Right cardiac atrium (tissue), 5 donors: Measurements from ENCODE around the gene CENPP. TPM values are rescaled to one million over a fixed set of nuclear protein-coding genes. Genes with fewer than 3 reads are reported as not detected.

ENCODE experiments used
- ATAC-seq, 2 donors: fragments of 200-7000 bp; cut with Tn5 transposase; one replicate each; pipeline versions ENCODE4 v1.8.0 to v1.9.1; 2020; ENCODE audit warnings: moderate library complexity in 2 of 2, mild to moderate bottlenecking in 1 of 2
- DNase-seq, 3 donors: peaks; one replicate each; pipeline ENCODE4 v3.0.0-alpha.2; 2020
- H3K27ac ChIP-seq: one replicate; pipeline ENCODE4 v1.5.1; 2013; ENCODE audit warnings: mild to moderate bottlenecking, low read length, control low read depth, moderate library complexity
- H3K27me3 ChIP-seq: one replicate; pipeline ENCODE4 v1.6.1; 2013; ENCODE audit not compliant: control insufficient read depth, insufficient read depth
- H3K4me1 ChIP-seq: one replicate; pipeline ENCODE4 v1.6.1; 2013; ENCODE audit warnings: low read length; ENCODE audit not compliant: control insufficient read depth, insufficient read depth
- H3K4me3 ChIP-seq: one replicate; pipeline ENCODE4 v1.5.1; 2013; ENCODE audit warnings: low read length, control low read depth
- H3K9me3 ChIP-seq: one replicate; pipeline ENCODE4 v1.6.1; 2013; ENCODE audit warnings: low read length; ENCODE audit not compliant: control insufficient read depth
- WGBS: extraction: QIAGEN DNeasy Blood & Tissue Kit; methylation state at CpG from one replicate; pipeline ENCODE4 v1.1.7; 2013; 5-methylcytosine and 5-hydroxymethylcytosine counted together
- intact Hi-C, 4 donors: fragments of 100-400 bp; cut with DNase I; formaldehyde crosslinking; loops; one replicate each; pipeline versions ENCODE4 v1.11.0 to v1.14.0; 2022 to 2023
- polyA plus RNA-seq: library from polyadenylated mRNA; stranded (reverse); fragments of 200-250 nt; gene quantifications from one replicate; pipeline ENCODE4 v1.2.3, GENCODE V29; 2013
- total RNA-seq, 4 donors: library from RNA; stranded (reverse); fragmentation: NEBNext Ultra II Directional; extraction: Animal tissue kit (Norgen Biotek cat#: 25700); gene quantifications; one replicate each; pipeline ENCODE4 v1.2.1, GENCODE V29; 2021
- donor health status: healthy with polysubstance abuse.
- donor health status: DM: no; HTN: yes; CAD: no.
- donor health status: DM: no; HTN: no; CAD: no.
- donor health status: DM: no; HTN: yes; CAD: no; lungs with severe emphysema.
- donor health status: DM: yes; HTN: yes; CAD: no.

The CENPP gene
- total and polyA plus RNA-seq, 5 donors, result 2.0 to 4.0 (median 2.8) TPM

- H3K9me3 ChIP-seq, result no peaks in the 10 kb centered on the region
- H3K27me3 ChIP-seq, result no peaks in the 10 kb centered on the region
- peak; percentile 84 to 86 for ATAC-seq
- intact Hi-C loops, result loop anchor here (5.0 to 10.0 kb wide), 4 partner anchors 290 to 500 kb away; partner anchors contain the start of genes CENPP (in 1 of the 4) and NOL8 (in 1 of the 4)
- peak; percentile 78 to 93 (median 92) for DNase-seq
- no peaks in the 10 kb centered on the region for H3K4me1 ChIP-seq
- no peak overlapping the region for H3K27ac ChIP-seq
- no peak overlapping the region for H3K4me3 ChIP-seq
- 62% methylated on average over 35 of the region's 35 CpGs for WGBS
Observed at GRCh38 chr9:92634712-92635605, 309.2 kb downstream of the CENPP start.

GRCh38 chr9:92635760-92636159, 310.0 kb downstream of the CENPP start:
- no peak overlapping the region for H3K4me3 ChIP-seq
- no peaks in the 10 kb centered on the region for H3K4me1 ChIP-seq
- 94% methylated on average over 4 of the region's 4 CpGs for WGBS
- H3K9me3 ChIP-seq, result no peaks in the 10 kb centered on the region
- ATAC-seq (no peak), DNase-seq (no peak)
- H3K27ac ChIP-seq, result no peak overlapping the region
- intact Hi-C loops, result loop anchor here (5.0 to 10.0 kb wide), 4 partner anchors 291 to 501 kb away; partner anchors contain the start of genes CENPP (in 1 of the 4) and NOL8 (in 1 of the 4)
- no peaks in the 10 kb centered on the region for H3K27me3 ChIP-seq

DNA sequence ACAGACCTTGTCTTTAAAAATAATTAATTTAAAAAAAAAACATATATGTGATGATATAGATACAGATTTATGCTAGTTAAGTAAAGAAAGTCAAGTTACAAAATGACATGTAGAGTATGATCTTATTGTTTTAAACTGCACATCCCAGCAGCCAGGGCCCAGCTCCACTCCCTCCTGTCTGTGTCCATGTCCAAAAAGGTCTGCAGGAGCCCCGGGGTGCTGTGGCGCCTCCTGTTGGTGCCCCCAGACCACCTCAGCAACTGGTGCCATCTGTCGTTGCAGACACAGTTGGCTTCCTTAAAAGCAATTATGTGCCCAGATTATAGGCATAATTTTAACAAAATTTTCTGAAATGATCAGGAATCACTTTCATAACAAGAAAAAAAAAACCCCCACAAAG, 310.9 kb downstream of the CENPP start:
- WGBS, result 94% methylated on average over 3 of the region's 3 CpGs
- no peak overlapping the region for H3K4me3 ChIP-seq
- no peak overlapping the region for H3K27ac ChIP-seq
- H3K9me3 ChIP-seq, result no peaks in the 10 kb centered on the region
- no peak for DNase-seq
- intact Hi-C loops, result loop anchor here (5.0 to 10.0 kb wide), 4 partner anchors 292 to 502 kb away; partner anchors contain the start of genes CENPP (in 1 of the 4) and NOL8 (in 1 of the 4)
- no peak for ATAC-seq
- H3K27me3 ChIP-seq, result no peaks in the 10 kb centered on the region
- H3K4me1 ChIP-seq, result no peaks in the 10 kb centered on the region

DNA sequence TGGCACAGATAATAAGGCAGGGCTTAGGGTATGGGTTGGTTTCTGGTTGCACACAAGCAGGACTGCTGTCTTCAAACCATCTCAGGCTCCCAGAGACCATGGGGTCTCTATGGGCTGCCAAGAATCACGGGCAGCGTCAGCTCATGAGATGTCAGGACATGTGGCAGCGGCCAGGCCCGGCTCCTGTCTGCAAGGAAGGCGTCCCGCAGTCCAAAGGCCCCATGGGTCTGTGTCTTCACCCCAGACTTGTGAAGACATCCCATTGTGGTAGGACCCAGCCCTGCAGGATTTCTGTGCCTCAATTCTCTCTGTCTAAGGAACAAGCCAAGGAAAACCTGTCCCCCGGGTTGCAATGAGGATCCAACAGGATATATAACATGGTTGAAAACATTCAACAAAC, 311.6 kb downstream of the CENPP start:
- ATAC-seq, result no peak
- no peaks in the 10 kb centered on the region for H3K27me3 ChIP-seq
- WGBS, result 89% methylated on average over 7 of the region's 7 CpGs

DNA sequence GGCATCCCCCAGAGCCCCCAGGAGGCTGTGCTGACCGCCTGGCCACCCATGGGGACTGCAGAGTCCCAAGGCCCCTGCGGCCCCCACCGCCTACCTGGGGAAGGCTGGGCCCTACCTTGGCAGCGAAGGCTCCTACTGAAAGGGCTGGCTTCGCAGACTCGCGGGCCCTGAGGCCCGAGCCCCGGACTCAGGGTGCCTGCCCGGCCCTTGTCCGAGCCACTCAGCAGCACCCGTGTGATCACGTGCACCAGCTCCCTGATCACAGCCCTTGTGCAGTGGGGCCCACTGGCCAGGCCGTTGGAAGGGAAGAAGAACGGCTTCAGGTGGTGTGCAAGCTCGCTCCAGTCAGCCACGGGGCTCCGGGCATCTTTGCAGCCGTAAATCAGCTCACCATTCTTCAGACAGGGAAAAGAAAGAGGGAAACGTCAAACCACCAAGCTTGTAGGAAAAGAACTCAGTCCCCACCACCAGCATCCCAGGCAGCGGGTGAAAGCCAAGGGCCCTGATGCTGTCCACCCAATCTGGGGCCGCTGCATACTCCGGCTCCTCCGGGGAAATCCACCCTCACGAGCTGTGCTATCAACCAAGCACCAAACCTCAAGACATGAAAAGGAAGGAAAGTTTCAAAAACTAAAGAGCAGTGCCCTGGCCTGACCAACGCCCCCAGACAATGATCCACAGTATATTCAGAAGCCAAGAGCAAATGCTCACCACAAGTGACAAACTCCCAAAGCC, 312.3 kb downstream of the CENPP start:
- DNase-seq (no peak), ATAC-seq (no peak)
- Histone ChIP-seq H3K4me1 (no peaks in the 10 kb centered on the region), H3K27me3 (no peaks in the 10 kb centered on the region), H3K4me3 (no peak overlapping the region), H3K27ac (no peak overlapping the region), H3K9me3 (no peaks in the 10 kb centered on the region)
- 93% methylated on average over 26 of the region's 26 CpGs for WGBS
- intact Hi-C loops, result loop anchor here (5.0 to 10.0 kb wide), 4 partner anchors 293 to 503 kb away; partner anchors contain the start of genes CENPP (in 1 of the 4) and NOL8 (in 1 of the 4)

More for the DNA sequence above, 311.6 kb downstream of the CENPP start:
- peak in 1 of 3 donors; percentile 33 for DNase-seq
- Histone ChIP-seq H3K4me1 (no peaks in the 10 kb centered on the region), H3K9me3 (no peaks in the 10 kb centered on the region), H3K27ac (no peak overlapping the region), H3K4me3 (no peak overlapping the region)
- intact Hi-C loops, result loop anchor here (5.0 to 10.0 kb wide), 4 partner anchors 293 to 503 kb away; partner anchors contain the start of genes CENPP (in 1 of the 4) and NOL8 (in 1 of the 4)

DNA sequence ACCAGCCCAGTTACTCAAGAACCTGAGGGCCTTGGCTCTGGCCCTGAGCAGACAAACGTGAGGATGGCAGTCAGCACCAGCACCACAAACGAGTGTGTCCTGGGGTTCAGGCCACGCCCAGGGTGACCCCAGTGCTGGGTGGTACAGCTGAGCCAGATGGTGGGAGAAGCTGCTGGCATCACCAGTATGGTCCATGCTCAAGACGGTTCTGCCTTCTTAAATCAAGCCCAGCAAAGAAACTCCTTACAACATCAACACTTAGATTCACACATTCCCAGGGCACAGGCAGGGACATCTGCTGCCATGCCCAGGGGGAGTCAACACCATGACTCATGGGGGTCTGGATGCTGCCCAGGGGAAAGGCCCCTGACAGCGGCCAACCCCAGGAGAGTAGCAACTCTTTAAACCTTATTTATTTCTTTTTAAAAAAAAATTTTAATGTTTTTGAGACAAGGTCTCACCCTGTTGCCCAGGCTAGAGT, 312.9 kb downstream of the CENPP start:
- no peaks in the 10 kb centered on the region for H3K27me3 ChIP-seq
- WGBS, result 82% methylated on average over 5 of the region's 5 CpGs
- H3K27ac ChIP-seq, result no peak overlapping the region
- no peak overlapping the region for H3K4me3 ChIP-seq
- no peaks in the 10 kb centered on the region for H3K4me1 ChIP-seq
- H3K9me3 ChIP-seq, result no peaks in the 10 kb centered on the region
- DNase-seq, result no peak
- no peak for ATAC-seq
- intact Hi-C loops, result loop anchor here (5.0 to 10.0 kb wide), 4 partner anchors 294 to 504 kb away; partner anchors contain the start of genes CENPP (in 1 of the 4) and NOL8 (in 1 of the 4)

DNA sequence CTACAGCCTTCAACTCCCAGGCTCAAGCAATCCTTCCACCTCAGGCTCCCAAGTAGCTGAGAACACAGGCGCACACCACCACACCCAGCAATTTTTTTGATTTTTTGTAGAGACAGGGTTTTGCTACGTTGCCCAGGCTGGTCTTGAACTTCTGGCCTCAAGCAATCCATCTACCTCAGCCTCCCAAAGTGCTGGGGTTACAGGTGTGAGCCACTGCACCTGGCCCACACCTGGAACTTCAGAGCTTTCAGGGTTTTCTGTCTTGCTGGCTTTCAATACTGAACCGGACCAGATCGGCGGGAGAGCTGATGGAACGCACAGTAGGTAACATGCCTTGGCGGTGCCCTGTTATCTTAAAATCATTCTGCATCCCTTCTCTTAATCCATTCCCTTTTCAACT, 313.4 kb downstream of the CENPP start:
- no peak overlapping the region for H3K27ac ChIP-seq
- no peak overlapping the region for H3K4me3 ChIP-seq
- intact Hi-C loops, result loop anchor here (5.0 to 10.0 kb wide), 4 partner anchors 294 to 504 kb away; partner anchors contain the start of genes CENPP (in 1 of the 4) and NOL8 (in 1 of the 4)
- DNase-seq (no peak), ATAC-seq (no peak)
- no peaks in the 10 kb centered on the region for H3K4me1 ChIP-seq
- H3K9me3 ChIP-seq, result no peaks in the 10 kb centered on the region
- H3K27me3 ChIP-seq, result no peaks in the 10 kb centered on the region
- WGBS, result 97% methylated on average over 7 of the region's 7 CpGs

GRCh38 chr9:92639791-92640271, 314.1 kb downstream of the CENPP start:
- WGBS, result 85% methylated on average over 9 of the region's 9 CpGs
- H3K4me1 ChIP-seq, result no peaks in the 10 kb centered on the region
- no peak overlapping the region for H3K27ac ChIP-seq
- intact Hi-C loops, result loop anchor here (5.0 to 10.0 kb wide), 4 partner anchors 295 to 505 kb away; partner anchors contain the start of genes CENPP (in 1 of the 4) and NOL8 (in 1 of the 4)
- ATAC-seq (no peak), DNase-seq (no peak)
- H3K27me3 ChIP-seq, result no peaks in the 10 kb centered on the region
- H3K9me3 ChIP-seq, result no peaks in the 10 kb centered on the region
- no peak overlapping the region for H3K4me3 ChIP-seq

DNA sequence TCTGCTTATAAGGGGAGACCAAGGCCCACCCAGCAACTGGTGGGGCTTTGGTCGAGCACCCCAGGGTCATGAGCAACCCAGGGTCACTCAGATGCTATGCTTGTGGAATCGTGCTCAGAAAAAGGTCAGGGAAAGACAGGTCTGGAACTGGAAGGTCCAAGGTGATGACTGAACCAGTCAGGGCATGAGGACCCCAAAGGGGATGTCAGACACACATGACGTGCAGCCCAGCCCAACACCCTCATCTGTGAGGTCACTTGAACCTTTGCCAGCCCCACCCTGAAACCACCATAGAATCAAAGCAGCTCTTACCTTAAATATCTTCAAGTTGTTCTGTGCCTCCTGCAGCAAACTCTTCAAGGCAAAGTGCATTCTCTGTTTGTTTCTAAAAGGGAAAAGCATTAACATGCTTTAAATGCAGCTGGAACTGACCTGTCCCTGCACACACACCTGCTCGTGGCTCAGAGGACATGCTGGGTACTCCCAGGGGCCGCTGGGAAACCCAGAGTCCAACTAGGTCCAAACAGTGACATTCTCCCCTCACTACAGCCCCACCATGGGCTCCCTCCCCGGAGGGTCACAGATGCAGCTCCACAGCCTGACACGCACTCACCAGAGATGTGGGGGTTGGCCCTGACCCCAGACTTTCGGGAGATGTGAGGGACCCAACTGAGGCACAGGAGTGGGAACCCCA, 314.8 kb downstream of the CENPP start:
- no peaks in the 10 kb centered on the region for H3K9me3 ChIP-seq
- no peak for ATAC-seq
- WGBS, result 93% methylated on average over 8 of the region's 8 CpGs
- peak in 1 of 3 donors; percentile 19 for DNase-seq
- H3K4me1 ChIP-seq, result no peaks in the 10 kb centered on the region
- intact Hi-C loops, result no loop called here
- H3K27ac ChIP-seq, result no peak overlapping the region
- no peak overlapping the region for H3K4me3 ChIP-seq
- H3K27me3 ChIP-seq, result no peaks in the 10 kb centered on the region
